CD4-positive, alpha-beta T cell (primary cell): ENCODE results near the gene CRYAA. TPM values are rescaled to one million over a fixed set of nuclear protein-coding genes. Genes with fewer than 3 reads are reported as not detected.

Source experiments
- ATAC-seq: fragments of 200-7000 bp; cut with Tn5 transposase; one replicate; pipeline ENCODE4 v1.10.0; 2022; ENCODE audit warnings: mild to moderate bottlenecking; ENCODE audit not compliant: poor library complexity
- CTCF ChIA-PET: fragments of 350-600 bp; sonication (Branson Sonifier 250); formaldehyde crosslinking; loops from one replicate; lab custom pipeline; 2021; ENCODE audit warnings: antibody characterized with exemption, inconsistent platforms; lab: Charles Lee
- POLR2A ChIA-PET: fragments of 350-600 bp; sonication (Branson Sonifier 250); formaldehyde crosslinking; loops from one replicate; lab custom pipeline; 2021; ENCODE audit warnings: antibody characterized with exemption, inconsistent platforms; lab: Charles Lee
- DNase-seq, 14 experiments: peaks; one replicate each; pipeline ENCODE4 v3.0.0-alpha.2; 2013 to 2020; ENCODE audit warnings: mixed read lengths in 2 of 14
- H3K27ac ChIP-seq, 2 donors: one replicate each; pipeline versions ENCODE4 v1.5.1 to v1.7.0; 2013; ENCODE audit warnings: low read length in 2 of 2, low read depth in 1 of 2, mild to moderate bottlenecking in 1 of 2
- H3K27me3 ChIP-seq, 2 experiments: 1 replicate in 1 of 2; 2 replicates in 1 of 2; pipeline versions ENCODE4 v1.6.1 to v1.7.0; 2013; ENCODE audit warnings: low read length in 2 of 2, control low read depth in 1 of 2, mild to moderate bottlenecking in 1 of 2, moderate library complexity in 1 of 2; ENCODE audit not compliant: insufficient read depth in 2 of 2, control insufficient read depth in 1 of 2
- H3K36me3 ChIP-seq: one replicate; pipeline ENCODE4 v1.6.1; 2013; ENCODE audit warnings: low read length, control low read depth; ENCODE audit not compliant: insufficient read depth
- H3K4me1 ChIP-seq: one replicate; pipeline ENCODE4 v1.6.1; 2013; ENCODE audit warnings: low read length, control low read depth; ENCODE audit not compliant: insufficient read depth
- H3K4me3 ChIP-seq: one replicate; pipeline ENCODE4 v1.5.1; 2013; ENCODE audit warnings: mild to moderate bottlenecking, low read length, moderate library complexity
- H3K9me3 ChIP-seq, 2 experiments: 1 replicate in 1 of 2; 2 replicates in 1 of 2; pipeline versions ENCODE4 v1.6.1 to v1.7.0; 2013; ENCODE audit warnings: low read length in 2 of 2, mild to moderate bottlenecking in 2 of 2, control low read depth in 1 of 2, moderate library complexity in 1 of 2; ENCODE audit not compliant: control insufficient read depth in 1 of 2, insufficient read depth in 1 of 2
- H3K27ac Mint-ChIP-seq: one replicate; pipeline ENCODE4 v1.8.0; 2020; ENCODE audit warnings: mixed read lengths
- H3K27me3 Mint-ChIP-seq: one replicate; pipeline ENCODE4 v1.8.0; 2021; ENCODE audit warnings: mixed read lengths
- H3K36me3 Mint-ChIP-seq: one replicate; pipeline ENCODE4 v1.8.0; 2021; ENCODE audit warnings: low read depth, mixed read lengths
- H3K4me1 Mint-ChIP-seq: one replicate; pipeline ENCODE4 v1.8.0; 2021; ENCODE audit warnings: low read depth, mixed read lengths
- H3K4me3 Mint-ChIP-seq: one replicate; pipeline ENCODE4 v1.8.0; 2020; ENCODE audit warnings: mild to moderate bottlenecking, mixed read lengths
- H3K9me3 Mint-ChIP-seq: one replicate; pipeline ENCODE4 v1.8.0; 2020; ENCODE audit warnings: mixed read lengths
- intact Hi-C, 2 experiments: fragments of 100-400 bp; cut with DNase I in 1 of 2; cut with micrococcal nuclease in 1 of 2; formaldehyde crosslinking; loops; one replicate each; pipeline versions ENCODE4 v1.15.1 to v1.9.0; 2023 to 2025; cut with DNase I, micrococcal nuclease
- total RNA-seq, 174 experiments: library from RNA in 2 of 174; stranded (reverse) in 2 of 174; gene quantifications; one replicate each; pipeline ENCODE4 v1.2.3 and lab custom pipeline; 2021 to 2026
- TF ChIP-seq, protein P1 (sequence below): fragments of 200-600 bp; IDR thresholded peaks from one replicate; pipeline ENCODE4 v1.8.0; 2022; ENCODE audit warnings: antibody characterized with exemption, mild to moderate bottlenecking

Gene CRYAA
- total RNA-seq, 2 experiments from 2014 or later: not detected

DNA sequence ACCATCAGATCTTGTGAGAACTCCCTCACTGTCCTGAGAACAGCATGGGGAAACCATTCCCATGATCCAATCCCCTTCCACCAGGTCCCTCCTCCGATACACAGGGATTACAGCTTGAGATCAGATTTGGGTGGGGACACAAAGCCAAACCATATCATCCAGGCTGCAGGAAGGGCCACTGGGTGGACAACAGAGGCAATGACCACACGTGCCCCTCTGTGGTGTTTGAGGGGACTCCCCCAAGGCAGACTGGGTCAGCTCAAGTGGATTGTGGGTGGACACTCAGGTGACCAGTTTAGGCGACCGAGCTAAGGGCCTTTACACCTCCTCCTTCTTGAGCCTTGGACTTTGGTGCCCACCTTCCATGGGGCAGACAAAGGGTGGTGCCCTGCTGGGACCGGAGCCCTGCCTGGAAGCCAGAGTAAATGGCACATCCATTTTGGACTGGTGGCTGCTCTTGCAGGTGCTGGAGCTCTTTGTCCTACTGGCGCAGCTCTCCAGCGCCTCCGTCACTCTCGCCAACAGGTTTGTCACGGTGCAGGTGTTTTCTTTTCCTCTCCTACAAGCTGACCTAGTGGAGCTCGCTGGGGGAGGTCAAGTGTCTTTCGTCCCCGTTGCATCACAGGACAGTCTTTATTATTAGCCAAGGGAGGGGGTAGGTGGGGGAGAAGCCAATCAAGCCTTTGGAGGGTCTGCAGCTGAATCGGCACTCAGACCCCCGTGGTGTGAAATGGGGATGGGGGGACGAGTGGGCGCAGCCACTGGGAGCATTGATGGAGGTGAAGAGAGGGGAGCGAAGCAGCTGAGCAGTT is 37.6 kb downstream of the CRYAA start:
- intact Hi-C loops: no loop called here
- H3K36me3 ChIP-seq: no peaks in the 10 kb centered on the region
- no peak overlapping the region for H3K27ac Mint-ChIP-seq
- TF ChIP-seq, protein P1, sequence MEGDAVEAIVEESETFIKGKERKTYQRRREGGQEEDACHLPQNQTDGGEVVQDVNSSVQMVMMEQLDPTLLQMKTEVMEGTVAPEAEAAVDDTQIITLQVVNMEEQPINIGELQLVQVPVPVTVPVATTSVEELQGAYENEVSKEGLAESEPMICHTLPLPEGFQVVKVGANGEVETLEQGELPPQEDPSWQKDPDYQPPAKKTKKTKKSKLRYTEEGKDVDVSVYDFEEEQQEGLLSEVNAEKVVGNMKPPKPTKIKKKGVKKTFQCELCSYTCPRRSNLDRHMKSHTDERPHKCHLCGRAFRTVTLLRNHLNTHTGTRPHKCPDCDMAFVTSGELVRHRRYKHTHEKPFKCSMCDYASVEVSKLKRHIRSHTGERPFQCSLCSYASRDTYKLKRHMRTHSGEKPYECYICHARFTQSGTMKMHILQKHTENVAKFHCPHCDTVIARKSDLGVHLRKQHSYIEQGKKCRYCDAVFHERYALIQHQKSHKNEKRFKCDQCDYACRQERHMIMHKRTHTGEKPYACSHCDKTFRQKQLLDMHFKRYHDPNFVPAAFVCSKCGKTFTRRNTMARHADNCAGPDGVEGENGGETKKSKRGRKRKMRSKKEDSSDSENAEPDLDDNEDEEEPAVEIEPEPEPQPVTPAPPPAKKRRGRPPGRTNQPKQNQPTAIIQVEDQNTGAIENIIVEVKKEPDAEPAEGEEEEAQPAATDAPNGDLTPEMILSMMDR: no peak
- H3K4me3 ChIP-seq: no peak overlapping the region
- no peaks in the 10 kb centered on the region for H3K4me1 Mint-ChIP-seq
- ChIA-PET CTCF (no interaction called here), POLR2A (no interaction called here)
- DNase-seq (peak in 1 of 14 experiments; percentile 3), ATAC-seq (no peak)
- no peaks in the 10 kb centered on the region for H3K4me1 ChIP-seq
- H3K36me3 Mint-ChIP-seq: no peaks in the 10 kb centered on the region
- H3K4me3 Mint-ChIP-seq: no peak overlapping the region
- peaks cover 4 to 14% of the 10 kb centered on the region in 2 experiments for H3K27me3 ChIP-seq
- H3K9me3 ChIP-seq: peaks cover 11 to 17% of the 10 kb centered on the region in 2 experiments
- H3K27me3 Mint-ChIP-seq: peaks cover 12% of the 10 kb centered on the region
- H3K27ac ChIP-seq: no peak overlapping the region
- peaks cover 3% of the 10 kb centered on the region for H3K9me3 Mint-ChIP-seq

DNA sequence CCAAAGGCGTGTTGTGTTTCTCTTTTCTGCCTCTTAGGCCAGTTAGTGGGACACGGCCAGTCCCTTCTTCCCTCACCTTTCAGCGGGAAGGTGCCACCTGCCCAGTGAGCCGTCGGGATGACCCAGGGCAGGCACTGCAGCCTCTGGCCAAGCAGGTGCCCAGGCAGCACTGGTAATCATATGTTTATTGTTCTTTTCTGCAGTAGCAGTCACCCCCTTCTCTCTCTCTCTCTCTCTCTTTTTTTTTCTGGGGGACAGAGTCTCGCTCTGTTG is 38.2 kb downstream of the CRYAA start:
- no peak overlapping the region for H3K27ac ChIP-seq
- H3K9me3 Mint-ChIP-seq: no peaks in the 10 kb centered on the region
- H3K27me3 Mint-ChIP-seq: peaks cover 12% of the 10 kb centered on the region
- DNase-seq (no peak), ATAC-seq (no peak)
- no peaks in the 10 kb centered on the region for H3K36me3 ChIP-seq
- no peaks in the 10 kb centered on the region for H3K36me3 Mint-ChIP-seq
- no peak overlapping the region for H3K4me3 ChIP-seq
- no peak overlapping the region for H3K27ac Mint-ChIP-seq
- ChIA-PET POLR2A (no interaction called here), CTCF (no interaction called here)
- H3K4me3 Mint-ChIP-seq: no peak overlapping the region
- H3K27me3 ChIP-seq: peaks cover 4 to 14% of the 10 kb centered on the region in 2 experiments
- no peaks in the 10 kb centered on the region for H3K4me1 Mint-ChIP-seq
- H3K9me3 ChIP-seq: peaks cover 6 to 17% of the 10 kb centered on the region in 2 experiments
- TF ChIP-seq, protein P1: no peak
- no peaks in the 10 kb centered on the region for H3K4me1 ChIP-seq
- intact Hi-C loops: no loop called here

DNA sequence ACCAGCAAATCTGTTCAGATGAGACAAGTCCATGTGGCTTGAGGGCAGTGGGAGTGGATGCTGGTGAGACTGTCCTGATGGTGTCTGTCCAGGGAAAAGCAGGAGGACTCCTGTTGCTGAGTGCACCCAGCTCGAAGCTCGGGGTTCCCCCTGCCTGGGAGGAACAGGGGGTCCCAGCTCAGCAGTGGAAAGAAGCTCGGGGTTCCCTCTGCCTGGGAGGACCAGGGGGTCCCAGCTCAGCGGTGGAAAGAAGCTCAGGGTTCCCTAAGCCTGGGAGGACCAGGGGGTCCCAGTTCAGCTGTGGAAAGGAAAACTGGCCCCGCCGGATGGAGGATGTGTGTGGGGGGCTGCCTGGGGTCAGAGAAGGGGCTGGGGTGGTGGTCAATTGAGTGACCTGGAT is 39.1 kb downstream of the CRYAA start:
- Mint-ChIP-seq H3K4me3 (no peak overlapping the region), H3K27ac (no peak overlapping the region), H3K9me3 (no peaks in the 10 kb centered on the region), H3K36me3 (no peaks in the 10 kb centered on the region), H3K27me3 (peaks cover 12% of the 10 kb centered on the region), H3K4me1 (no peaks in the 10 kb centered on the region)
- H3K4me1 ChIP-seq: no peaks in the 10 kb centered on the region
- ATAC-seq (no peak), DNase-seq (peak in 1 of 14 experiments; percentile 2)
- peaks cover 4 to 14% of the 10 kb centered on the region in 2 experiments for H3K27me3 ChIP-seq
- TF ChIP-seq, protein P1: no peak
- ChIA-PET POLR2A (no interaction called here), CTCF (no interaction called here)
- peaks cover 4 to 10% of the 10 kb centered on the region in 2 experiments for H3K9me3 ChIP-seq
- H3K4me3 ChIP-seq: no peak overlapping the region
- no peaks in the 10 kb centered on the region for H3K36me3 ChIP-seq
- intact Hi-C loops: no loop called here
- H3K27ac ChIP-seq: no peak overlapping the region
